Measurements from ENCODE around the gene CELF2. TPM values are rescaled to one million over a fixed set of nuclear protein-coding genes. Genes with fewer than 3 reads are reported as not detected.

Gene CELF2
- total RNA-seq, 1 experiment from 2014 or later, result 0.27 TPM

GRCh38 chr10:11298116-11298515 is 280.4 kb downstream of the CELF2 start:
- Mint-ChIP-seq H3K4me3 (ENCODE audit: unreplicated experiment) (no peak overlapping the region), H3K27ac (ENCODE audit: unreplicated experiment) (no peak overlapping the region), H3K27me3 (ENCODE audit: insufficient read depth, unreplicated experiment) (peaks cover 8% of the 10 kb centered on the region), H3K4me1 (ENCODE audit: low read depth, unreplicated experiment) (no peaks in the 10 kb centered on the region), H3K36me3 (ENCODE audit: insufficient read depth, unreplicated experiment) (no peaks in the 10 kb centered on the region), H3K9me3 (ENCODE audit: unreplicated experiment) (no peaks in the 10 kb centered on the region)
- ChIA-PET POLR2A (no interaction called here), CTCF (no interaction called here)
- DNase-seq, result no peak
- no TSS peak for BruUV-seq (replicated peaks)
- no peaks in the 10 kb centered on the region for H3K36me3 ChIP-seq (ENCODE audit: control insufficient read depth, insufficient read depth, low read length)
- 0 out of 2 replicates have a peak, but pooled peaks cover 3% of the 10 kb centered on the region for H3K9me3 ChIP-seq
- intact Hi-C loops (cut with micrococcal nuclease; ENCODE audit: unreplicated experiment), result no loop called here
- no peak for TF ChIP-seq CTCF (IDR thresholded peaks at IDR 0.05; ENCODE audit: insufficient read depth in 1 of 2, low read depth in 1 of 2, low read length in 1 of 2, severe bottlenecking in 1 of 2, unreplicated experiment in 1 of 2)
- H3K4me3 ChIP-seq (ENCODE audit: low read depth, low read length), result no peak overlapping the region
- H3K4me1 ChIP-seq, result no peaks in the 10 kb centered on the region
- no peaks in the 10 kb centered on the region for H3K27me3 ChIP-seq (replicated peaks; ENCODE audit: control insufficient read depth, insufficient read depth, low read length)

GRCh38 chr10:11299125-11299524 is 281.5 kb downstream of the CELF2 start:
- Histone ChIP-seq H3K4me1 (no peaks in the 10 kb centered on the region), H3K4me3 (ENCODE audit: low read depth, low read length) (no peak overlapping the region), H3K36me3 (ENCODE audit: control insufficient read depth, insufficient read depth, low read length) (no peaks in the 10 kb centered on the region), H3K27me3 (replicated peaks; ENCODE audit: control insufficient read depth, insufficient read depth, low read length) (no peaks in the 10 kb centered on the region), H3K9me3 (0 out of 2 replicates have a peak, but pooled peaks cover 3% of the 10 kb centered on the region)
- Mint-ChIP-seq H3K9me3 (ENCODE audit: unreplicated experiment) (no peaks in the 10 kb centered on the region), H3K4me3 (ENCODE audit: unreplicated experiment) (no peak overlapping the region), H3K36me3 (ENCODE audit: insufficient read depth, unreplicated experiment) (no peaks in the 10 kb centered on the region), H3K27me3 (ENCODE audit: insufficient read depth, unreplicated experiment) (peaks cover 7% of the 10 kb centered on the region), H3K4me1 (ENCODE audit: low read depth, unreplicated experiment) (no peaks in the 10 kb centered on the region), H3K27ac (ENCODE audit: unreplicated experiment) (no peak overlapping the region)
- DNase-seq, result no peak
- no TSS peak for BruUV-seq (replicated peaks)
- CTCF ChIA-PET, result no interaction called here
- POLR2A ChIA-PET, result no interaction called here
- intact Hi-C loops (cut with micrococcal nuclease; ENCODE audit: unreplicated experiment), result no loop called here
- TF ChIP-seq CTCF (IDR thresholded peaks at IDR 0.05; ENCODE audit: insufficient read depth in 1 of 2, low read depth in 1 of 2, low read length in 1 of 2, severe bottlenecking in 1 of 2, unreplicated experiment in 1 of 2), result no peak

GRCh38 chr10:11300026-11300425 is 282.4 kb downstream of the CELF2 start:
- H3K36me3 Mint-ChIP-seq (ENCODE audit: insufficient read depth, unreplicated experiment), result no peaks in the 10 kb centered on the region
- H3K4me3 Mint-ChIP-seq (ENCODE audit: unreplicated experiment), result no peak overlapping the region
- Histone ChIP-seq H3K4me3 (ENCODE audit: low read depth, low read length) (no peak overlapping the region), H3K4me1 (no peaks in the 10 kb centered on the region), H3K36me3 (ENCODE audit: control insufficient read depth, insufficient read depth, low read length) (no peaks in the 10 kb centered on the region), H3K9me3 (0 out of 2 replicates have a peak, but pooled peaks cover 3% of the 10 kb centered on the region), H3K27me3 (replicated peaks; ENCODE audit: control insufficient read depth, insufficient read depth, low read length) (no peaks in the 10 kb centered on the region)
- ChIA-PET POLR2A (no interaction called here), CTCF (interaction anchor here (1.4 kb wide), 1 partner anchor 29 kb away, joined by 4 read pairs; no protein-coding TSS in a partner anchor)
- no TSS peak for BruUV-seq (replicated peaks)
- no peak for TF ChIP-seq CTCF (IDR thresholded peaks at IDR 0.05; ENCODE audit: insufficient read depth in 1 of 2, low read depth in 1 of 2, low read length in 1 of 2, severe bottlenecking in 1 of 2, unreplicated experiment in 1 of 2)
- intact Hi-C loops (cut with micrococcal nuclease; ENCODE audit: unreplicated experiment), result no loop called here
- no peak for DNase-seq
- peaks cover 7% of the 10 kb centered on the region for H3K27me3 Mint-ChIP-seq (ENCODE audit: insufficient read depth, unreplicated experiment)
- H3K27ac Mint-ChIP-seq (ENCODE audit: unreplicated experiment), result no peak overlapping the region
- no peaks in the 10 kb centered on the region for H3K4me1 Mint-ChIP-seq (ENCODE audit: low read depth, unreplicated experiment)
- H3K9me3 Mint-ChIP-seq (ENCODE audit: unreplicated experiment), result no peaks in the 10 kb centered on the region
